HG03378 (cell line): ENCODE measurements around the gene MTHFR.

Source experiments
- ATAC-seq: cut with Tn5 transposase; IDR thresholded peaks from one replicate; pipeline ENCODE4 v1.9.1; 2021; ENCODE audit warnings: mild to moderate bottlenecking, moderate library complexity; ENCODE audit not compliant: unreplicated experiment

MTHFR gene

GRCh38 chr1:11736746-11737639, 68.8 kb downstream of the MTHFR start:
- no peak for ATAC-seq

GRCh38 chr1:11735854-11736745, 69.7 kb downstream of the MTHFR start, which contains the start of gene AGTRAP:
Gene AGTRAP (plus strand): TSS chr1:11736136. CDS start chr1:11736209, 73 bp downstream.
- no peak for ATAC-seq
